DND-41 (cell line): ENCODE data around the gene DTYMK.

ENCODE experiments used
- ATAC-seq: fragments of 200-7000 bp; cut with Tn5 transposase; 3 replicates; pipeline ENCODE4 v1.9.1; 2021; ENCODE audit warnings: low read depth; ENCODE audit not compliant: insufficient read depth
- DNase-seq: peaks from one replicate; pipeline ENCODE4 v3.0.0-alpha.2; 2020
- H2AFZ ChIP-seq: 2 replicates; pipeline ENCODE4 v1.6.0; 2012; ENCODE audit warnings: low read depth, low read length
- H3K27ac ChIP-seq: 2 replicates; pipeline ENCODE4 v1.5.1; 2012; ENCODE audit warnings: low read length, inconsistent platforms
- H3K27me3 ChIP-seq: fragments of 200-600 bp; sonication (generic); 2 replicates; pipeline ENCODE4 v1.6.0; 2012; ENCODE audit warnings: low read length, mild to moderate bottlenecking, inconsistent platforms; ENCODE audit not compliant: insufficient read depth, poor library complexity
- H3K36me3 ChIP-seq: 2 replicates; pipeline ENCODE4 v1.5.1; 2012; ENCODE audit warnings: low read length, inconsistent platforms; ENCODE audit not compliant: insufficient read depth
- H3K4me1 ChIP-seq: 2 replicates; pipeline ENCODE4 v1.5.1; 2012; ENCODE audit warnings: mild to moderate bottlenecking, low read length; ENCODE audit not compliant: insufficient read depth
- H3K4me2 ChIP-seq: 2 replicates; pipeline ENCODE4 v1.6.0; 2012; ENCODE audit warnings: mild to moderate bottlenecking, moderate library complexity, low read length, inconsistent platforms; ENCODE audit not compliant: insufficient read depth
- H3K4me3 ChIP-seq, 2 experiments: fragments of 200-600 bp in 1 of 2; shearing (Covaris generic) in 1 of 2; 2 replicates each; pipeline ENCODE4 v1.5.1; 2012 to 2016; ENCODE audit warnings: inconsistent platforms in 2 of 2, low read length in 2 of 2, mild to moderate bottlenecking in 2 of 2, low read depth in 1 of 2, moderate library complexity in 1 of 2
- H3K79me2 ChIP-seq: 2 replicates; pipeline ENCODE4 v1.6.0; 2012; ENCODE audit warnings: low read length, inconsistent platforms; ENCODE audit not compliant: insufficient read depth
- H3K9ac ChIP-seq: 2 replicates; pipeline ENCODE4 v1.6.0; 2012; ENCODE audit warnings: low read depth, mild to moderate bottlenecking, inconsistent platforms, low read length, moderate library complexity
- H3K9me3 ChIP-seq: 2 replicates; pipeline ENCODE4 v1.5.1; 2012; ENCODE audit warnings: low read length, moderate library complexity, mild to moderate bottlenecking, inconsistent platforms; ENCODE audit not compliant: insufficient read depth, severe bottlenecking
- H4K20me1 ChIP-seq: 2 replicates; pipeline ENCODE4 v1.6.0; 2012; ENCODE audit warnings: low read length; ENCODE audit not compliant: insufficient read depth
- EZH2 ChIP-seq: IDR thresholded peaks from 3 replicates; pipeline ENCODE4 v1.6.1; 2012; ENCODE audit warnings: borderline replicate concordance, low read depth, mild to moderate bottlenecking, moderate library complexity, low read length, inconsistent platforms; ENCODE audit not compliant: severe bottlenecking
- TF ChIP-seq, protein P1 (sequence below): IDR thresholded peaks from 2 replicates; pipeline ENCODE4 v1.5.1; 2012; ENCODE audit warnings: borderline replicate concordance, low read length, moderate library complexity, mild to moderate bottlenecking; ENCODE audit not compliant: poor library complexity, severe bottlenecking; ENCODE audit errors: extremely low read depth

Gene DTYMK

DNA sequence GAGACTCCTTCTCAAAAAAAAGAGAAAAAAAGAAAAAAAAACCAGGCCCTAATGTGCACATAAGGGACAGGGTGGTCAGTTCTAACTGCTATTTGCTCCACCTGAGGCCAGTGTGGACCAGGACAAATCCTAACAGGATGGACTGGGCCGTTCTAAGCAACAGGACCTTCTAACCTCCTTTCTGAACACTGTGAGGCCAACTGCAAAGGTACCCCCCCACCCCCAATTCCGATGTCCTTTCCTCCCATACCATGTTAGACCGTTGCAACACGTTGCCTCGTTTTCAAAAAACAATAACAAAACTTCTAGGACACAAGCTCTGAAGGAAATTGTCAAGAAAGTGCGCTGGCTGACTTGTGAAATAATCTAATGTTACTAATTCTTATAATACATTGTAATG lies 50.9 kb downstream of the DTYMK start:
- H4K20me1 ChIP-seq, result peaks cover 22% of the 10 kb centered on the region
- H3K9ac ChIP-seq, result peak overlapping the region; percentile 92
- H3K36me3 ChIP-seq, result peaks cover 59% of the 10 kb centered on the region
- ATAC-seq, result no peak
- DNase-seq, result no peak
- peaks cover 90% of the 10 kb centered on the region for H3K79me2 ChIP-seq
- peak overlapping the region; percentile 30; the same call in 1 of the 2 replicates for H3K27ac ChIP-seq
- H3K9me3 ChIP-seq, result peaks cover 13% of the 10 kb centered on the region
- peak overlapping the region; percentile 81 for H3K4me2 ChIP-seq
- H3K4me1 ChIP-seq, result peaks cover 44% of the 10 kb centered on the region
- peak overlapping the region; percentile 78 to 97 for H3K4me3 ChIP-seq
- H2AFZ ChIP-seq, result peak overlapping the region; percentile 70
- TF ChIP-seq, protein P1, sequence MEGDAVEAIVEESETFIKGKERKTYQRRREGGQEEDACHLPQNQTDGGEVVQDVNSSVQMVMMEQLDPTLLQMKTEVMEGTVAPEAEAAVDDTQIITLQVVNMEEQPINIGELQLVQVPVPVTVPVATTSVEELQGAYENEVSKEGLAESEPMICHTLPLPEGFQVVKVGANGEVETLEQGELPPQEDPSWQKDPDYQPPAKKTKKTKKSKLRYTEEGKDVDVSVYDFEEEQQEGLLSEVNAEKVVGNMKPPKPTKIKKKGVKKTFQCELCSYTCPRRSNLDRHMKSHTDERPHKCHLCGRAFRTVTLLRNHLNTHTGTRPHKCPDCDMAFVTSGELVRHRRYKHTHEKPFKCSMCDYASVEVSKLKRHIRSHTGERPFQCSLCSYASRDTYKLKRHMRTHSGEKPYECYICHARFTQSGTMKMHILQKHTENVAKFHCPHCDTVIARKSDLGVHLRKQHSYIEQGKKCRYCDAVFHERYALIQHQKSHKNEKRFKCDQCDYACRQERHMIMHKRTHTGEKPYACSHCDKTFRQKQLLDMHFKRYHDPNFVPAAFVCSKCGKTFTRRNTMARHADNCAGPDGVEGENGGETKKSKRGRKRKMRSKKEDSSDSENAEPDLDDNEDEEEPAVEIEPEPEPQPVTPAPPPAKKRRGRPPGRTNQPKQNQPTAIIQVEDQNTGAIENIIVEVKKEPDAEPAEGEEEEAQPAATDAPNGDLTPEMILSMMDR, result no peak
- TF ChIP-seq EZH2, result no peak
- no peaks in the 10 kb centered on the region for H3K27me3 ChIP-seq

DNA sequence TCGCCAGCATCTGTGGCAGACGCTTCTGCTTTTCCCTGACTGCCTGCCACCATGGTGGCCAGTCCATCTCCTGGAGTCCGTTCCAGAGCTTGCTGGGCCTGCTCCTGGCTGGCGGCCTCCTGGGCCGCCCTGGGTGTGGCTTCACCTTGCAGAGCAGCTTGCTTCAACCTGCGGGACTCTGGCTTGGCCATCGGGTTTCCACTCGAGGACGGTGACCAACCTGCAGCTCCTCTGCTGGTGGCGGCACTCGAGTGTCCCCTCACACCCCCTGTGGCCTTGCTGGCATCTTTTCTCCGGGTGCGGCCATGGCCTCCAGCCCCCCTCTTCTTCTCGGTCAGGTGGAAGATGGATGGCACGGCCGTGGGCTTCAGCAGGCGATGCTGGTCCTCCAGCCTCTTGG lies 53.1 kb downstream of the DTYMK start:
- no peak overlapping the region for H3K4me2 ChIP-seq
- no peaks in the 10 kb centered on the region for H3K9me3 ChIP-seq
- no peak overlapping the region for H3K4me3 ChIP-seq
- H3K79me2 ChIP-seq, result peaks cover 87% of the 10 kb centered on the region
- H3K4me1 ChIP-seq, result peaks cover 24% of the 10 kb centered on the region
- ATAC-seq (no peak), DNase-seq (no peak)
- H3K27ac ChIP-seq, result no peak overlapping the region
- H3K9ac ChIP-seq, result no peak overlapping the region
- H2AFZ ChIP-seq, result no peak overlapping the region
- peaks cover 50% of the 10 kb centered on the region for H3K36me3 ChIP-seq
- peaks cover 14% of the 10 kb centered on the region for H4K20me1 ChIP-seq
- TF ChIP-seq, protein P1, result no peak
- no peak for TF ChIP-seq EZH2
- H3K27me3 ChIP-seq, result no peaks in the 10 kb centered on the region

DNA sequence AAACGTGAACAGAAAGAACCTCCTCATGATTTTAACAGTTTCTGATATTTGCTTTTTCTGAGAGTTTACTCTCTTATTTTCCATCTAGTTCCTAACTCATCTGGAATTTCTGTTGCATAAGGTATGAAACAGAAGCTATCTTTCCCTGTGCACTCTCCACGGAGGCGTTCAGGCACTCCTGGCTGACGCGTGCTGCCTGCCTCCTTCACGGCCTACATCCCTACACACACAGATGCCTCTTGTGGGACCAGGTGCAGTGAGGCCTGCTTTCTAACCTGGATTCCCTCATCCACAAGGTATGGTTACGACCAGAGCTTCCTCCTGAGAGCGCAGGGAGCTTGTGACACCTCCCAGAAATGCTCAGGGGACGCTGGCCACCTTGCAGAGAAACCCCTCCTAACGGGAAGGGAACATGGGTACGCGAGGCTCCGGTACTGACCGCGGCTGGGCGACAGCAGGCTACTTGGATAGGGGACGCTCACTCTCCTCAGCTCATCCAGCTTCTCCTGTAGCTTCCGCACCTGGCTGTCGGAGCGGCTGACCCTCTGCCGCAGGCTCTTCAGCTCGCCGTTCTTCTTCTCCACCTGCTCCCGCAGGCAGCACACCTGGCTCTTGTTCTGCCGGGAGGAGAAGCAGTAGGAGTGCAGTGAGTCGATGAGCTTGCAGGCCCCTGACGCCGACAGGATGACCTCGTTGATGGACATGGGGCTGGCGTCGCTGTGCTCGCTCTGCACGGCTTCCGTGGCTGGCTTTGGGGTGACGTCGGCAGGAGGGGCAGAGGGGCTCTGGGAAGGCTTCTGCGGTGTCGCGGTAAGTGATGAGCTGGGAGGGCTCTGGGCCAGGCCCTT lies 53.9 kb downstream of the DTYMK start:
- Histone ChIP-seq H3K27ac (no peak overlapping the region), H3K9me3 (no peaks in the 10 kb centered on the region), H2AFZ (no peak overlapping the region), H3K27me3 (no peaks in the 10 kb centered on the region), H3K4me3 (no peak overlapping the region), H3K4me1 (peaks cover 20% of the 10 kb centered on the region), H3K9ac (no peak overlapping the region), H3K4me2 (no peak overlapping the region), H4K20me1 (peaks cover 20% of the 10 kb centered on the region), H3K36me3 (peaks cover 58% of the 10 kb centered on the region), H3K79me2 (peaks cover 87% of the 10 kb centered on the region)
- TF ChIP-seq, protein P1, result no peak
- TF ChIP-seq EZH2, result no peak
- no peak for DNase-seq
- ATAC-seq, result no peak
